HG02970 (cell line): Measurements from ENCODE around the gene AK1.

ENCODE experiments used
- ATAC-seq: cut with Tn5 transposase; IDR thresholded peaks from one replicate; pipeline ENCODE4 v1.9.1; 2021; ENCODE audit warnings: mild to moderate bottlenecking, moderate library complexity, moderate number of reproducible peaks; ENCODE audit not compliant: unreplicated experiment, low FRiP score

AK1 gene

DNA sequence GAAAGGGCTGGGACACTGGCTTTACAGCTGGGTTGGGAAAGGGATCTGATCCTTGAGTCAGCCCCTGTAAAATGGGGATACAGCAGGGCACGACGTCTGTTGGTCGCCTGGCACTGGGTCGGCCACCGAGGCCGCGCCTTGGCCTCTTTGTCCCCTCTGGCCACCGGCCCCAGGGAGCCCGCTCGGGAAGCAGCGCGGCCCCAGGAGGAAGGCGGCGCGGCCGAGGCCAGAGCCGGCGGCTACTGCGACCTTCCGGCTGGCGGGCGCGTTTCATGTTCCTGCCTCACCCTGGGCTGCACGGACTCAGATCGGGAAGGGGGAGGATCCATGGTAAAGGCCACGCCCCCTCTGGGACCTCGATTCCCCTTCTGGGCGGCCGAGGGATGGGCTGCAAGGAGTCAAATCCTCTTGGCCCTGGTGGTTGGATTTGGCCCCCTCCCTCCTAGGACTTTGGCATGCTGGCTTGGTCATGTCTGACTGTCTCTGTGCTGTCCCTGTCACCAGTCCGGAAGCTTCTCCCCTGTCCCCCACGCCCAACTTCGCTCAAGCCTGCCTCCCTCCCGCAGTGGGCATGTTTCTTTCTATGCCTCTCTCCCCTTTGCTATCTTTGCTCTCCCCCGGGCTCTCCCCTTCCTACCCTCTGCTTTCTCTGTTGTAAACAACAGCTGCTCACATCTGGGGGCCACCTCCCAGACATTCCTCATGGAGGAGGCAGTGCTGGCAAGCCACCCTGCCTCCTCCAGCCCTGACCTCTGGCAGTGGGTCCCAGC, 49.0 kb downstream of the AK1 start:
- ATAC-seq = no peak

DNA sequence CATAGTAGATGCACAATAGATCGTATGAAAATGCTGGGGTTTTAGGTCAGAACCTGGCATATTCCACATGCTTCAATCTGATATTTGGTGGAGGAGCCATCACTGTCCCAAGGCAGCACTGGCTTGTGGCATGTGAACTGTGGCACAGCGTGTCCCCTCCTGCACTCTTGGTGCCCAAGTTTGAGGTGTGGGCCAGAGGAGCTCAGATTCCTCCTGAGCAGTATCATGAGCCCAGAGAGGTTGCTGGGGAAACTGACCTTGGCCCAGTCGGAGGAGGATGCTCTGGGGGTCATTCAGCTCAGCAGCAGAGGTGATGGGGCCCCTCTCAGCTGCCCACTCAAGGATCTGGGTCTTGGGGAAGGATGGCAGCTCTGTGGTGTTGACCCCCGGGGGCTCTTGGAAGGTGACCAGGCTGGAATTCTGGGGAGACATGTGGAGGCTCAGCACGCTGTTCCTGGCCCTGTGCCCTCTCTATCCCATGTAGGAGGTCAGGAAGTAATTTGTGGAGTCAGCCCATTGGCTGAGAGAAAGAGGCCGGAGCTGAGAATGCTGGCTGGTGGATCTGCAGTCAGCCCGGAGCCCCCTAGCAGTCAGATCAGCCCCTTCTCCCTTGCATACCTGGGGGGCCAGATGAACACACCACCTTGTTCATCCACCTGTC, 51.1 kb downstream of the AK1 start:
- ATAC-seq = no peak

DNA sequence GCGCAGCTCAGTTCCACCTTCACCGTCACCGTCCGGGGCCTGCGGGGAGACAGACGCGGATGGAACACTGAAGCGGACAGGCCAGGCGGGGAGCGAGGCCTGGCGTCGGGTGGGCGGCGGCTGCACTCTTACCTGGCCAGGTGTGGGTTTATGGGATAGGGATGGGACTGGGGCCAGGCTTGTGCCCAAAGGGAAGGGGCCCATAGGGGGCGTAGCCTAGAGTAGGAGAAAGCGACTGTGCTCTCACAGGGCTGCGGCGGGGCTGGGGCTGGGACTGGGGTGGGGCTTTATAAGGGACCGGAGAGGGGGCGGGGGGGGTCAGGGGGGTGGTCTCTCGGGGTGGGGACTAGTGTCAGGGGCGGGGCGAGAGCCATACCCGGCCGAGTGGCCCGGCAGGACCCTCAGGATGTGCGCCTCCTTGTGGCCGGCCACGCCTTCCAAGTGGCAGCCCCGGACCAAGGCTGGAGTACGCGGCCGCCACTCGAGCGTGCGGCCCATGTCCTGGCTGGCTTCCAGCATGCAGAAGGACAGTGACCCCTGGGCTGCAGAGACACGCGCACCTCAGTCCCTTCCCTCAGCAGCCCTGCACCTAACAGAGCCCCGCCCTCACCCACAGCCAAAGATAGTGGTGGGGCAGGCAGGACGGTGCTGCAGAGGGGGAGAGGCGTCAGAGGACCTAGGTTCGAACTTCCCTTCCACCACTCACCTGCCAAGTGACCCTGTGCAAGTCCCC, 52.0 kb downstream of the AK1 start:
- no peak for ATAC-seq

DNA sequence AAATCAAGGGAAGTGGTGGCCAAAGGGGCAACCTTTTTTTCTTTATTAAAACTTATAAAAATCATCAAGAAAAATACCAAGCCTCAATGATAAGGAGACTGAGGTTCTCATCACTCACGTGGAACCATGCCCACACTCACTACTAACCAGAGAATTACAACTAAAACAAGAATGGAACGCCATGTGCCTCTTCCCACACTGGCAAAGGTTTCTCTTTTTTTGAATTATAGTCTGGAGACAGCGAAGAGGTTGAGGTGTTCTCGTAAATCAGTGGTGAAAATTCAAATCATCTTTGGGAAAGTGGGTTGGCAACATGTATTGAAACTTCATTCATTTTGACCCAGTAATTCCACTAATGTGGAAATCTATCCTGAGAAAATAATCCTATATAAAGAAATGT, 55.4 kb downstream of the AK1 start:
- no peak for ATAC-seq

DNA sequence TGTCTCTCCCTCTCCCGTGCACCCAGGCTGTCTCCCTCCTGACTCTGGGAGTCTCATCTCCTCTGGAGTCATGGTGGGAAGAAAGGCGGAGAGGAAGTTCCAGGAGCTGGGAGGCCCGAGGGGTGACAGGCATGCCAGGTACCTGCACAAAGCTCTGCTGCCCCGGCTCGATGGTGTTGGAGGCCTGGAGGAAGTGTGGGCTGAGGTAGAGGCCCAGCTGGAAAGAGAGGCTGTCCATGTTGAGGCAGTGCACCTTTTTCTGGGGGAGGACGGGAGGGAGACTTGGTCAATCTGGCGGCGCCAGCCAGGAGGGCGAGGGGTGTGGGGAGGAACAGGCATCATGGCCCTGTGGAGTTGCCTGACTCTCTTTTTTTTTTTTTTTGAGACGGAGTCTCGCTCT, 58.9 kb downstream of the AK1 start:
- ATAC-seq = no peak

DNA sequence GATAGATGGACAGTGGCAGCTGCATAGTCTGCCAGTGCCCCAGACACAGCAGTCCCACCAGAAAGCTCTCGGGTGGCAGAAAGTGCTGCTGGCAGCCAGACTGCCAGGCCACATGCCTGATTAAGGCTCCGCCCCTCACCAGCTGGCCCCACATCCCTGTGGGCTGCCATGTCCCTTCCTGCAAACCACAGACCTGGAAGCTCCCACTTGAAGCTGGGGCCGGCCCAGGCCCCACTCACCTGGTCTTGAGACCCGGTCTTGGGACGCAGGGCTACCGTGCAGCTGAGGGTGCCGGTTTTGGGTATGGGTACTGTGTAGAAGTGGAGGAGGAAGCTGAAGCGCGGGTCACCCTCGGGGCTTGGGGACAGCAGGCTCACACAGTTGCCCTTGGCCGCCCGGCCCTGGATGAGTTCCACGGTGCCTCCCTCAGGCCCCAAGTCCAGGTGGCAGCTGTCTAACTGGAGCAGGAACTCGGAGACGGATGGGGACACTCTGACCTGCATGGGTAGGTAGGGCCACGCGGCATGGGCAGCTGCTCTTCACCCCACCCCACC, 59.5 kb downstream of the AK1 start:
- no peak for ATAC-seq

DNA sequence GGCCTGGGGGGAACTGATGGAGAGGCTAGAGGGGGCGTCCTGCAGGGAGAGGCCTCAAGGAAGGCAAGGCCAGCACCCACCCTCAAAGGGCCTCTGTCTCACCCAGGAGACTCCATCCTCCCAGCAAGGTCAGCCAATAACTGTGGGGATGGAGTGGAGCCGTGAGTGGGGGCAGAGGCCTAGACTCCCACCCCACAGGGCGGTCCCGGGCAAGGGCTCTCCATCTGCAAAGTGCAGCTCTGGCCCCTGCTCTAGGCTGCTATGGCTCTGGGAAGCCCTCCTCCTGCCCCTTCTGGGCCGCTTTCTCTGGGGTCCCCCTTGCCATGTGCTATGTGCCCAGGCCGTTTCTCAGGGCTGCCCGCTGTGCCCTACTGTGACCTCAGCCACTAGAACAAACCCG, 60.7 kb downstream of the AK1 start:
- ATAC-seq = no peak
